Ascending aorta (tissue), 2 donors: ENCODE measurements around the gene OSBPL10. TPM values are rescaled to one million over a fixed set of nuclear protein-coding genes. Genes with fewer than 3 reads are reported as not detected.

Experiments
- DNase-seq, 2 donors: peaks; one replicate each; pipeline ENCODE4 v3.0.0-alpha.2; 2019; ENCODE audit warnings: low spot score in 2 of 2
- H3K27ac ChIP-seq, 2 donors: fragments of 200-600 bp; sonication (generic); one replicate each; pipeline ENCODE4 v1.5.1; 2016 to 2017; ENCODE audit warnings: mild to moderate bottlenecking in 1 of 2
- H3K27me3 ChIP-seq: fragments of 200-600 bp; sonication (generic); one replicate; pipeline ENCODE4 v1.5.1; 2017
- H3K36me3 ChIP-seq, 2 donors: fragments of 200-600 bp; sonication (generic); one replicate each; pipeline ENCODE4 v1.5.1; 2016
- H3K4me1 ChIP-seq, 2 donors: fragments of 200-600 bp; sonication (generic); one replicate each; pipeline ENCODE4 v1.5.1; 2016 to 2017; ENCODE audit warnings: mild to moderate bottlenecking in 1 of 2
- H3K4me3 ChIP-seq, 2 donors: fragments of 200-600 bp; sonication (generic); one replicate each; pipeline ENCODE4 v1.5.1; 2016 to 2017; ENCODE audit warnings: mild to moderate bottlenecking in 1 of 2
- H3K9me3 ChIP-seq, 2 donors: fragments of 200-600 bp; sonication (generic); one replicate each; pipeline ENCODE4 v1.5.1; 2016
- intact Hi-C: fragments of 100-400 bp; cut with DNase I; formaldehyde crosslinking; loops from one replicate; pipeline ENCODE4 v1.15.1; 2023
- total RNA-seq: library from RNA; depleted of rRNA; stranded (reverse); fragments of >200 nt; gene quantifications from one replicate; pipeline ENCODE4 v1.1.0, GENCODE V29; 2016
- TF ChIP-seq, protein P1 (sequence below), 3 experiments: fragments of 200-600 bp in 2 of 3; fragments of 450-650 bp in 1 of 3; sonication (generic) in 2 of 3; IDR thresholded peaks; one replicate each; pipeline ENCODE4 v1.5.1; 2016 to 2019; ENCODE audit warnings: antibody characterized with exemption in 3 of 3, mild to moderate bottlenecking in 1 of 3, moderate library complexity in 1 of 3

The OSBPL10 gene
- total RNA-seq, 1 donor from 2014 or later, result 169 TPM

- Histone ChIP-seq H3K9me3 (no peaks in the 10 kb centered on the region), H3K4me3 (no peak overlapping the region), H3K27me3 (no peaks in the 10 kb centered on the region), H3K4me1 (peaks cover 0 to 2% of the 10 kb centered on the region in 2 donors), H3K36me3 (no peaks in the 10 kb centered on the region), H3K27ac (no peak overlapping the region)
- no peak for DNase-seq
- intact Hi-C loops, result no loop called here
- TF ChIP-seq, protein P1, sequence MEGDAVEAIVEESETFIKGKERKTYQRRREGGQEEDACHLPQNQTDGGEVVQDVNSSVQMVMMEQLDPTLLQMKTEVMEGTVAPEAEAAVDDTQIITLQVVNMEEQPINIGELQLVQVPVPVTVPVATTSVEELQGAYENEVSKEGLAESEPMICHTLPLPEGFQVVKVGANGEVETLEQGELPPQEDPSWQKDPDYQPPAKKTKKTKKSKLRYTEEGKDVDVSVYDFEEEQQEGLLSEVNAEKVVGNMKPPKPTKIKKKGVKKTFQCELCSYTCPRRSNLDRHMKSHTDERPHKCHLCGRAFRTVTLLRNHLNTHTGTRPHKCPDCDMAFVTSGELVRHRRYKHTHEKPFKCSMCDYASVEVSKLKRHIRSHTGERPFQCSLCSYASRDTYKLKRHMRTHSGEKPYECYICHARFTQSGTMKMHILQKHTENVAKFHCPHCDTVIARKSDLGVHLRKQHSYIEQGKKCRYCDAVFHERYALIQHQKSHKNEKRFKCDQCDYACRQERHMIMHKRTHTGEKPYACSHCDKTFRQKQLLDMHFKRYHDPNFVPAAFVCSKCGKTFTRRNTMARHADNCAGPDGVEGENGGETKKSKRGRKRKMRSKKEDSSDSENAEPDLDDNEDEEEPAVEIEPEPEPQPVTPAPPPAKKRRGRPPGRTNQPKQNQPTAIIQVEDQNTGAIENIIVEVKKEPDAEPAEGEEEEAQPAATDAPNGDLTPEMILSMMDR (IDR thresholded peaks at IDR 0.05), result no peak
Measured at GRCh38 chr3:31808143-31808720, 172.8 kb downstream of the OSBPL10 start.

DNA sequence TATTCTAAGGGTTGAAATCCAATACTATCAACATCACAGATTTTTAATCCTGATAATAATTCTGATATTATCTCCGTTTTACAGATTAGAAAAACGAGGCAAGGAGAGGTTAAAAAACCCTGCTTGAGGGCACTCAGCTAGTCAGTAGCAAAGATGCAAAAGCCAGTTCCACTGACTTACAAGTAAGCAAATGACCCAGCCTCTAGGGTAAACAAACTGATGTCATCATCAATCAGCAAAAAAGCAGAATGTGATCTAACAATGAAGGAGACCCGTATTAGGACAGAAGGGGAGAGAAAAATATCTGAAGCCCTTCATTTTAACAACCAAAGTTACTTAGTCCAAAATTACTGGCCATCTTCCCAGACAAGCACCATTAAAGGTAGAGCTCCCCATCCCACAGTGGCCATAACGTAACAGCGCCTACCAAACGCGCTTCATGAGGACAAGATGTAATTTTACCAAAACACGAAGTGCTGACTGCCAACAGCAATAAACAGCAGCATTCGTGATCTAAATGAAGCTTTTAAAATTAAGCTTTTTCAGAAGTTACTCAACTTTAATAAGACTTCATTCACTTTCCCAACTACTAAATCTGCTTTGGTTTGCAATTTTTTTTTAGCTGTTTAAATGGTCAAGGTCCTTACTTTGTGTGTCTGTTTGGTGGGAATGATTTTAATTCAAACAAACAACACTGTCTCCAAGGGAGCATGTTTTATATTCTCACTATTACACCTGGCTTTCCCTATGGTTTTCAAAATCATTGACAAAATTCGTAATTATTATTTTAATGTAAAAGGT is 176.6 kb downstream of the OSBPL10 start:
- intact Hi-C loops, result no loop called here
- Histone ChIP-seq H3K4me1 (no peaks in the 10 kb centered on the region), H3K36me3 (no peaks in the 10 kb centered on the region), H3K9me3 (no peaks in the 10 kb centered on the region), H3K27ac (no peak overlapping the region), H3K27me3 (no peaks in the 10 kb centered on the region), H3K4me3 (no peak overlapping the region)
- no peak for DNase-seq
- TF ChIP-seq, protein P1 (IDR thresholded peaks at IDR 0.05), result no peak

GRCh38 chr3:31802981-31803740 is 177.9 kb downstream of the OSBPL10 start:
- TF ChIP-seq, protein P1 (IDR thresholded peaks at IDR 0.05), result no peak
- Histone ChIP-seq H3K4me3 (no peak overlapping the region), H3K27me3 (no peaks in the 10 kb centered on the region), H3K36me3 (no peaks in the 10 kb centered on the region), H3K27ac (no peak overlapping the region), H3K9me3 (no peaks in the 10 kb centered on the region), H3K4me1 (no peaks in the 10 kb centered on the region)
- intact Hi-C loops, result no loop called here
- DNase-seq, result no peak

GRCh38 chr3:31800436-31800835 is 180.6 kb downstream of the OSBPL10 start:
- H3K4me3 ChIP-seq, result no peak overlapping the region
- no peaks in the 10 kb centered on the region for H3K9me3 ChIP-seq
- no peak overlapping the region for H3K27ac ChIP-seq
- H3K4me1 ChIP-seq, result no peaks in the 10 kb centered on the region
- intact Hi-C loops, result no loop called here
- TF ChIP-seq, protein P1 (IDR thresholded peaks at IDR 0.05), result no peak
- no peaks in the 10 kb centered on the region for H3K27me3 ChIP-seq
- DNase-seq, result no peak
- H3K36me3 ChIP-seq, result no peaks in the 10 kb centered on the region

DNA sequence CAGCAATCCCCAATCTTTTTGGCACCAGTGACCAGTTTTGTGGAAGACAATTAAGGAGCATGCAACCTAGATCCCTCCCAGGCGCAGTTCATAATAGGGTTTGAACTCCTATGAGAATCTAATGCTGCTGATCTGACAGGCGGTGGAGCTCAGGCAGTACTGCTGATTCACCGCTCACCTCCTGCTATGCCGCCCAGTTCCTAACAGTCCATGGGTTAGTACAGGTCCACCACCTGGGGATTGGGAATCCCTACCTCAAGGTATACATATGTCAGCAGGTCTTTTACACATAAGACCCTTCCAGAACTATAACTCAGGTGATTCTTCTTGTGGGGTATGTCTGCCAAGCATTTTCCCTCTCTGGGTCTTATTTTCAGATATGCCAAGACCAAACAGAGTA is 182.2 kb downstream of the OSBPL10 start:
- H3K4me1 ChIP-seq, result no peaks in the 10 kb centered on the region

More for the DNA sequence above, 182.2 kb downstream of the OSBPL10 start:
- H3K27ac ChIP-seq, result no peak overlapping the region
- TF ChIP-seq, protein P1 (IDR thresholded peaks at IDR 0.05), result no peak
- DNase-seq, result no peak
- H3K36me3 ChIP-seq, result no peaks in the 10 kb centered on the region
- H3K9me3 ChIP-seq, result no peaks in the 10 kb centered on the region
- intact Hi-C loops, result no loop called here
- no peak overlapping the region for H3K4me3 ChIP-seq
- no peaks in the 10 kb centered on the region for H3K27me3 ChIP-seq
